NK-92 (cell line): Measurements from ENCODE around the gene CDRT15L2.
"Not testable (repeated sequence)": the region's sequence is repeated elsewhere in the genome, so short reads cannot be mapped to it uniquely, and the experiment has no call there.

Experiments used
- DNase-seq: peaks from one replicate; lab custom pipeline; 2025; ENCODE audit not compliant: unreplicated experiment; lab: John Stamatoyannopoulos, UW

CDRT15L2 gene

GRCh38 chr17:20579424-20579823 is at the start of gene CDRT15L2:
CDRT15L2 (plus strand) TSS chr17:20579724; CDS start chr17:20579744, 20 bp downstream.
- DNase-seq: not testable (repeated sequence)

- DNase-seq: not testable (repeated sequence)
Measured at GRCh38 chr17:20530104-20530503, 49.4 kb upstream of the CDRT15L2 start.

- not testable (repeated sequence) for DNase-seq
Measured at GRCh38 chr17:20532544-20533090, 46.9 kb upstream of the CDRT15L2 start.

GRCh38 chr17:20533206-20533605 is 46.3 kb upstream of the CDRT15L2 start:
- not testable (repeated sequence) for DNase-seq

GRCh38 chr17:20534711-20535550 is 44.6 kb upstream of the CDRT15L2 start:
- not testable (repeated sequence) for DNase-seq

GRCh38 chr17:20540414-20540813 is 39.1 kb upstream of the CDRT15L2 start:
- DNase-seq: not testable (repeated sequence)

- not testable (repeated sequence) for DNase-seq
Measured at GRCh38 chr17:20540865-20541264, 38.7 kb upstream of the CDRT15L2 start.

GRCh38 chr17:20541853-20542546 is 37.5 kb upstream of the CDRT15L2 start:
- not testable (repeated sequence) for DNase-seq

GRCh38 chr17:20547923-20548322 is 31.6 kb upstream of the CDRT15L2 start:
- not testable (repeated sequence) for DNase-seq

- not testable (repeated sequence) for DNase-seq
Measured at GRCh38 chr17:20552920-20553319, 26.6 kb upstream of the CDRT15L2 start.

- DNase-seq: not testable (repeated sequence)
Measured at GRCh38 chr17:20554728-20555127, 24.8 kb upstream of the CDRT15L2 start.

- not testable (repeated sequence) for DNase-seq
Measured at GRCh38 chr17:20555135-20556010, 24.2 kb upstream of the CDRT15L2 start.

GRCh38 chr17:20558096-20558495 is 21.4 kb upstream of the CDRT15L2 start:
- not testable (repeated sequence) for DNase-seq

GRCh38 chr17:20559018-20559417 is 20.5 kb upstream of the CDRT15L2 start:
- DNase-seq: not testable (repeated sequence)

- DNase-seq: no peak
Measured at GRCh38 chr17:20562587-20562986, 16.9 kb upstream of the CDRT15L2 start.

- not testable (repeated sequence) for DNase-seq
Measured at GRCh38 chr17:20565245-20565644, 14.3 kb upstream of the CDRT15L2 start.

GRCh38 chr17:20565711-20566110 is 13.8 kb upstream of the CDRT15L2 start:
- no peak for DNase-seq

GRCh38 chr17:20566736-20567135 is 12.8 kb upstream of the CDRT15L2 start:
- DNase-seq: not testable (repeated sequence)

GRCh38 chr17:20567421-20567820 is 12.1 kb upstream of the CDRT15L2 start:
- DNase-seq: not testable (repeated sequence)

- DNase-seq: not testable (repeated sequence)
Measured at GRCh38 chr17:20568604-20569003, 10.9 kb upstream of the CDRT15L2 start.

- not testable (repeated sequence) for DNase-seq
Measured at GRCh38 chr17:20571653-20572052, 7.9 kb upstream of the CDRT15L2 start.
